IMR-90 (cell line): ENCODE measurements around the gene RUBCN. TPM values are rescaled to one million over a fixed set of nuclear protein-coding genes. Genes with fewer than 3 reads are reported as not detected.
A peak's percentile ranks its signal among the peaks of the same experiment; 100 is the strongest.

Experiments used
- ATAC-seq: fragments of 200-7000 bp; cut with Tn5 transposase; 2 replicates; pipeline ENCODE4 v1.9.1; 2020; ENCODE audit warnings: low read depth, mild to moderate bottlenecking, moderate library complexity
- BruUV-seq: library from RNA; stranded (reverse); fragments of 400-500 nt; replicated peaks from 2 replicates; lab custom pipeline; 2021; lab: Mats Ljungman, UMichigan
- CTCF ChIA-PET: fragments of 300-600 bp; formaldehyde crosslinking; extraction: SDS; loops from one replicate; lab custom pipeline; 2021; ENCODE audit warnings: antibody characterized with exemption; lab: Yijun Ruan, JAX
- POLR2A ChIA-PET: fragments of 300-600 bp; sonication (Branson Sonifier 250); formaldehyde crosslinking; loops from one replicate; lab custom pipeline; 2022; ENCODE audit warnings: antibody characterized with exemption; ENCODE audit not compliant: unreplicated experiment; lab: Charles Lee
- DNase-seq: peaks from one replicate; pipeline ENCODE4 v3.0.0; 2013
- H2AFZ ChIP-seq: replicated peaks from 2 replicates; pipeline ENCODE3; 2013; ENCODE audit warnings: low read length, mild to moderate bottlenecking; ENCODE audit not compliant: poor library complexity
- H2AK5ac ChIP-seq: 2 replicates; pipeline ENCODE4 v1.6.1; 2013; ENCODE audit warnings: low read depth, low read length, inconsistent platforms
- H2AK9ac ChIP-seq: replicated peaks from 2 replicates; pipeline ENCODE3; 2013; ENCODE audit warnings: mild to moderate bottlenecking, low read depth, low read length, moderate library complexity; ENCODE audit not compliant: poor library complexity
- H2BK120ac ChIP-seq: 2 replicates; pipeline ENCODE4 v1.6.1; 2013; ENCODE audit warnings: low read depth, low read length, inconsistent platforms
- H2BK15ac ChIP-seq: 3 replicates; pipeline ENCODE4 v1.6.1; 2013; ENCODE audit warnings: low read depth, low read length, inconsistent platforms
- H2BK20ac ChIP-seq: 2 replicates; pipeline ENCODE4 v1.6.1; 2013; ENCODE audit warnings: low read depth, mild to moderate bottlenecking, inconsistent platforms, low read length, moderate library complexity
- H2BK5ac ChIP-seq: 2 replicates; pipeline ENCODE4 v1.6.1; 2013; ENCODE audit warnings: mild to moderate bottlenecking, low read depth, low read length, inconsistent platforms; ENCODE audit not compliant: poor library complexity, severe bottlenecking
- H3K14ac ChIP-seq: replicated peaks from 2 replicates; pipeline ENCODE4 v1.6.1; 2013; ENCODE audit warnings: low read depth, low read length, inconsistent platforms
- H3K18ac ChIP-seq: 2 replicates; pipeline ENCODE4 v1.6.1; 2013; ENCODE audit warnings: low read depth, low read length, control low read depth
- H3K23ac ChIP-seq: 2 replicates; pipeline ENCODE4 v1.6.1; 2013; ENCODE audit warnings: low read depth, low read length, inconsistent platforms
- H3K27ac ChIP-seq: 2 replicates; pipeline ENCODE4 v1.5.1; 2013; ENCODE audit warnings: mild to moderate bottlenecking, control low read depth, low read length; ENCODE audit not compliant: insufficient read depth
- H3K27me3 ChIP-seq: 2 replicates; pipeline ENCODE4 v1.6.1; 2013; ENCODE audit warnings: low read length; ENCODE audit not compliant: control insufficient read depth, insufficient read depth
- H3K36me3 ChIP-seq: 2 replicates; pipeline ENCODE4 v1.6.1; 2013; ENCODE audit warnings: low read length, mixed read lengths; ENCODE audit not compliant: control insufficient read depth, insufficient read depth
- H3K4ac ChIP-seq: 2 replicates; pipeline ENCODE4 v1.6.1; 2013; ENCODE audit warnings: low read depth, low read length, inconsistent platforms
- H3K4me1 ChIP-seq: 2 replicates; pipeline ENCODE4 v1.6.1; 2013; ENCODE audit warnings: low read length, mixed read lengths; ENCODE audit not compliant: control insufficient read depth, insufficient read depth
- H3K4me2 ChIP-seq: 2 replicates; pipeline ENCODE4 v1.6.1; 2013; ENCODE audit warnings: low read depth, mild to moderate bottlenecking, control low read depth, low read length, moderate library complexity
- H3K4me3 ChIP-seq: 2 replicates; pipeline ENCODE4 v1.5.1; 2013; ENCODE audit warnings: low read depth, mild to moderate bottlenecking, control low read depth, low read length, moderate library complexity; ENCODE audit not compliant: insufficient read depth
- H3K56ac ChIP-seq: 2 replicates; pipeline ENCODE4 v1.6.1; 2013; ENCODE audit warnings: low read length, inconsistent platforms; ENCODE audit not compliant: insufficient read depth; ENCODE audit errors: extremely low read depth
- H3K79me1 ChIP-seq, 2 experiments: 2 replicates each; pipeline ENCODE4 v1.6.1; 2013; ENCODE audit warnings: low read length in 2 of 2, inconsistent platforms in 1 of 2, low read depth in 1 of 2
- H3K9ac ChIP-seq: 2 replicates; pipeline ENCODE4 v1.6.1; 2013; ENCODE audit warnings: low read depth, low read length, control low read depth
- H3K9me1 ChIP-seq: 2 replicates; pipeline ENCODE4 v1.6.1; 2013; ENCODE audit warnings: low read length, inconsistent platforms; ENCODE audit not compliant: insufficient read depth
- H3K9me3 ChIP-seq: 2 replicates; pipeline ENCODE4 v1.6.1; 2013; ENCODE audit warnings: low read length; ENCODE audit not compliant: control insufficient read depth, insufficient read depth
- H4K20me1 ChIP-seq: 2 replicates; pipeline ENCODE4 v1.6.1; 2013; ENCODE audit warnings: low read length, inconsistent platforms; ENCODE audit not compliant: insufficient read depth
- H4K5ac ChIP-seq: 2 replicates; pipeline ENCODE4 v1.6.1; 2013; ENCODE audit warnings: mild to moderate bottlenecking, low read depth, low read length, control low read depth
- H4K8ac ChIP-seq, 2 experiments: 2 replicates each; pipeline ENCODE4 v1.6.1; 2013; ENCODE audit warnings: low read depth in 2 of 2, low read length in 2 of 2, control low read depth in 1 of 2, inconsistent platforms in 1 of 2
- H4K91ac ChIP-seq: 2 replicates; pipeline ENCODE4 v1.6.1; 2013; ENCODE audit warnings: low read depth, low read length, inconsistent platforms; ENCODE audit not compliant: insufficient read depth
- CEBPB ChIP-seq: IDR thresholded peaks from 2 replicates; pipeline ENCODE4 v1.6.1; 2012; ENCODE audit warnings: low read depth, low read length, improper control_type of control experiment
- CTCF ChIP-seq: conservative IDR thresholded peaks from 2 replicates; pipeline ENCODE4 v1.5.1; 2012; ENCODE audit warnings: mild to moderate bottlenecking, low read depth, low read length, improper control_type of control experiment
- ELK1 ChIP-seq: fragments of 150-350 bp; IDR thresholded peaks from 2 replicates; pipeline ENCODE4 v1.6.1; 2016; ENCODE audit warnings: low read depth, mild to moderate bottlenecking, low read length, moderate library complexity, borderline replicate concordance
- MAFK ChIP-seq: IDR thresholded peaks from 2 replicates; pipeline ENCODE4 v1.6.1; 2012; ENCODE audit warnings: low read depth, low read length, improper control_type of control experiment
- MAZ ChIP-seq: IDR thresholded peaks from 2 replicates; pipeline ENCODE4 v1.6.1; 2012; ENCODE audit warnings: low read depth, mild to moderate bottlenecking, low read length, improper control_type of control experiment, moderate library complexity, borderline replicate concordance
- MXI1 ChIP-seq: IDR thresholded peaks from 2 replicates; pipeline ENCODE4 v1.6.1; 2012; ENCODE audit warnings: low read depth, mild to moderate bottlenecking, low read length, moderate library complexity, borderline replicate concordance
- NFE2L2 ChIP-seq: fragments of 150-350 bp; IDR thresholded peaks from 2 replicates; pipeline ENCODE4 v1.6.1; 2016; ENCODE audit warnings: low read depth, mild to moderate bottlenecking, low read length
- POLR2A ChIP-seq: IDR thresholded peaks from 2 replicates; pipeline ENCODE4 v1.6.1; 2012; ENCODE audit warnings: mild to moderate bottlenecking, low read depth, low read length
- RCOR1 ChIP-seq: IDR thresholded peaks from 2 replicates; pipeline ENCODE4 v1.6.1; 2012; ENCODE audit warnings: mild to moderate bottlenecking, low read length, improper control_type of control experiment; ENCODE audit not compliant: insufficient replicate concordance
- USF2 ChIP-seq: fragments of 150-350 bp; IDR thresholded peaks from 2 replicates; pipeline ENCODE4 v1.6.1; 2017; ENCODE audit warnings: mild to moderate bottlenecking, antibody characterized with exemption, low read length, low read depth
- WGBS, 2 experiments: methylation state at CpG; one replicate each; pipeline versions ENCODE4 v1.1.5 to v1.1.7; 2013; ENCODE audit warnings: missing lambda C conversion rate in 2 of 2; ENCODE audit not compliant: insufficient read length in 1 of 2; ENCODE audit errors: extremely low coverage in 2 of 2; 5-methylcytosine and 5-hydroxymethylcytosine counted together
- dilution Hi-C: fragments of 300-500 bp; cut with HindIII; formaldehyde crosslinking; loops from one replicate; pipeline ENCODE4 v1.14.3; 2018; ENCODE audit warnings: low sequenced_read_pairs; ENCODE audit not compliant: unreplicated experiment
- in situ Hi-C: fragments of 300-500 bp; cut with MboI; formaldehyde crosslinking; loops from 3 replicates; pipeline ENCODE4 v1.14.3; 2019; ENCODE audit warnings: low sequenced_read_pairs, inconsistent platforms, mixed read lengths
- intact Hi-C: fragments of 100-400 bp; cut with micrococcal nuclease; formaldehyde crosslinking; loops from 2 replicates; pipeline ENCODE4 v1.10.0; 2022
- polyA plus RNA-seq, 3 experiments: library from polyadenylated mRNA; depleted of rRNA; stranded (reverse); fragments of >200 nt; gene quantifications; 2 replicates each; pipeline ENCODE4 v1.2.3, GENCODE V29; 2012; ENCODE audit warnings: low replicate concordance in 1 of 3
- total RNA-seq: library from RNA; depleted of rRNA; stranded (reverse); fragments of >200 nt; gene quantifications from 2 replicates; pipeline ENCODE4 v1.2.3, GENCODE V29; 2012

RUBCN gene
- total and polyA plus RNA-seq, 2 of the 4 experiments (the other 2 are of a cell fraction), result 10.8 to 12.6 TPM

DNA sequence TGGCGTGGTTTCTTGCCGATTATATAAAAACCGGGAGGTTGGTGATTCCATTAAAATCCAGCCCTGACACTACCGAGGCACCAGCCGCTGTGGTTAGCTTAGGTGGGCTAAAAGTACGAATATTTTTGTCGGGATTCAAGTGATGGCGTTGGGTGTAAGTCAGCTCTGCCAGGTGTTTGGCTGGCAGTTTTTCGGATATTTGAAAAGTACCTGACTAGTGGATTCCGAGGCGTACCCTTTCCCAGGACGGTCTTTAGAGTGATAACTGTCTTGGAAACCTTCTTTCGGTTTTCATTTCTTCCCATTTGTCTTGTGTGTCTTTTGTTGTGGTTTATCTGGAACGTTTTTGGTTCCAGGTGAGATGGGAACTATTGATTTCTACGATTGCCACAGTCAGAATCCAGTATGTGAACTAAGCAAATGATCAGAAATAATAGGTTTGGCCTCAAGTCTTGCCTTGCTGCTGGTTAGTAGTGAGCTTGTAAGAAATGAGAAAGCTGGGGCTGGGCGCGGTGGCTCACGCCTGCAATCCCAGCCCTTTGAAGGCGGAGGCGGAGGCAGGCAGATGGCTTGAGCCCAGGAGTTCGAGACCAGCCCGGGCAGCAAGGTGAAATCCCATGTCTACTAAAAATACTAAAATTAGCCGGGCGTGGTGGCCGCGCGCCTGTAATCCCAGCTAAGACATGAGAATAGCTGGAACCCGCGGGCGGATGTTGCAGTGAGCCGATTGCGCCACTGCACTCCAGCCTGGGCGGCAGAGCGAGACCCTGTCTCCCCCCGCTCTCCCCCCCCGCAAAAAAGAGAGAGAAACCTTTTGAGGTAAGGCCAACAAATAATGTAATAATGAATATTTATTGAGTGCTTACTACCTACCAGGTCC, 14.4 kb upstream of the RUBCN start (continued):
- TF ChIP-seq ELK1, result no peak

DNA sequence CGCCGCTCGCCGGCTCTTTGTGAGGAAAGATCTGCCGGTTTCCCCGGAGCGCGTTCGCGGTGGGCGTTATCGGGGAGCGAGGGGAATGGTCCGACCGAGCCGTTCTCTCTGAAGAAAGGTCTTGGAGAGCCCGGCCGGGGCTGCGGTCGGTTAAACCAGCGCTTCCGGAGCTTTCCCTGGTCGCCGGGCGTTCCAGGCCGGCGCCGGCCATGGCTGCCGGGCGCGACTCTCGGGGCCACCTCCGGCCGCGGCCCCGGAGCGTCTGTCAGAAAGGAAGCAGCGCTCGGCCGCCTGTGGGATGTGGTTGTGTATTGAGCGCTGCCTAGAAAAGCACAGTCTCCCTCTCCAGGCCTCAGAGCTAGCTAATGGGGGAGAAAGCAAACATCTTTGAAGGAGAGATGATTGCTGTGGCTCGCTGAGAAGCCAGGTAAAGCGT, 13.7 kb upstream of the RUBCN start:
- 0% methylated on average over 11 of the region's 43 CpGs; no CpG with 5 or more reads in 1 of the 2 experiments for WGBS, 2 experiments
- H3K56ac ChIP-seq, result peak overlapping the region; percentile 73; the same call in 1 of the 2 replicates
- H4K8ac ChIP-seq, result peak overlapping the region in 1 of 2 experiments; percentile 33; a peak in 1 of 4 replicates
- H3K9ac ChIP-seq, result peak overlapping the region; percentile 69
- H3K9me1 ChIP-seq, result peaks cover 6% of the 10 kb centered on the region; the same call in 1 of the 2 replicates
- H4K91ac ChIP-seq, result peak overlapping the region; percentile 66
- H3K79me1 ChIP-seq, result peaks cover 7 to 23% of the 10 kb centered on the region in 2 experiments; a peak in 3 of 4 replicates
- H4K5ac ChIP-seq, result no peak overlapping the region
- peak overlapping the region; percentile 92 for H3K23ac ChIP-seq
- H2BK5ac ChIP-seq, result peak overlapping the region; percentile 91
- H3K36me3 ChIP-seq, result no peaks in the 10 kb centered on the region
- H3K18ac ChIP-seq, result no peak overlapping the region
- H2AFZ ChIP-seq, result peak overlapping the region; percentile 100
- ChIA-PET POLR2A (no interaction called here), CTCF (interaction anchor here (0.6 to 1.2 kb wide), 2 partner anchors 97 to 152 kb away, joined by 3 read pairs; no protein-coding TSS in a partner anchor)
- peak overlapping the region; percentile 14; the same call in 1 of the 2 replicates for H2BK120ac ChIP-seq
- DNase-seq (peak; percentile 69), ATAC-seq (peak; percentile 50)
- dilution Hi-C loops, result no loop called here
- peaks cover 48% of the 10 kb centered on the region for H4K20me1 ChIP-seq
- peak overlapping the region; percentile 77 for H3K4ac ChIP-seq
- peak overlapping the region; percentile 94 for H3K27ac ChIP-seq
- in situ Hi-C loops, result no loop called here
- no TSS peak for BruUV-seq
- peak overlapping the region; percentile 81 for H3K14ac ChIP-seq
- H2AK9ac ChIP-seq, result peak overlapping the region; percentile 93
- H3K4me1 ChIP-seq, result peaks cover 2% of the 10 kb centered on the region
- no peak overlapping the region for H2BK20ac ChIP-seq
- H3K9me3 ChIP-seq, result no peaks in the 10 kb centered on the region
- no peaks in the 10 kb centered on the region for H3K27me3 ChIP-seq
- peak overlapping the region; percentile 89 for H3K4me3 ChIP-seq
- H3K4me2 ChIP-seq, result peak overlapping the region; percentile 93
- H2BK15ac ChIP-seq, result 0 out of 3 replicates have a peak overlapping the region, but pooled peaks have one; percentile 37
- intact Hi-C loops, result no loop called here
- H2AK5ac ChIP-seq, result peak overlapping the region; percentile 65; the same call in 1 of the 2 replicates
- TF ChIP-seq CTCF, result no peak
- peak; percentile 62; the same call in 1 of the 2 replicates for TF ChIP-seq POLR2A
- no peak for TF ChIP-seq MAFK
- TF ChIP-seq USF2, result no peak
- TF ChIP-seq MAZ, result no peak; the same call in 1 of the 2 replicates
- 0 out of 2 replicates have a peak, but pooled peaks have one; percentile 19 for TF ChIP-seq MXI1
- no peak for TF ChIP-seq NFE2L2
- no peak for TF ChIP-seq RCOR1
- no peak for TF ChIP-seq CEBPB
